Pancreas (tissue), 10 donors: Measurements from ENCODE around the gene PARD3B. TPM values are rescaled to one million over a fixed set of nuclear protein-coding genes. Genes with fewer than 3 reads are reported as not detected.

Experiments used
- ATAC-seq, 4 donors: fragments of 200-7000 bp; cut with Tn5 transposase; one replicate each; pipeline versions ENCODE4 v1.8.0 to v1.9.1; 2020; ENCODE audit warnings: mild to moderate bottlenecking in 4 of 4, moderate library complexity in 4 of 4
- DNase-seq, 6 donors: peaks; one replicate each; pipeline ENCODE4 v3.0.0-alpha.2; 2020
- FAIRE-seq: peaks from 2 replicates; lab custom pipeline; 2012; peaks lifted over from hg19 to GRCh38; lab: Jason Lieb, UNC
- H3K27ac ChIP-seq, 4 donors: fragments of 200-600 bp; sonication (generic); 1 replicate in 3 of 4; 2 replicates in 1 of 4; pipeline versions ENCODE4 v1.5.0 to v1.8.0; 2020
- H3K27me3 ChIP-seq, 4 donors: fragments of 200-600 bp; one replicate each; pipeline ENCODE4 v1.8.0; 2021
- H3K36me3 ChIP-seq, 3 donors: fragments of 200-600 bp; sonication (generic) in 1 of 3; one replicate each; pipeline versions ENCODE4 v1.5.0 to v1.8.0; 2020 to 2021
- H3K4me1 ChIP-seq, 3 donors: fragments of 200-600 bp; one replicate each; pipeline ENCODE4 v1.8.0; 2021
- H3K4me3 ChIP-seq, 4 donors: fragments of 200-600 bp; sonication (generic) in 2 of 4; one replicate each; pipeline versions ENCODE4 v1.5.0 to v1.8.0; 2020 to 2021
- H3K9me3 ChIP-seq, 4 donors: fragments of 200-600 bp; one replicate each; pipeline ENCODE4 v1.8.0; 2021
- whole genome bisulfite sequencing, 2 donors: extraction: QIAGEN DNeasy Blood & Tissue Kit; methylation state at CpG; one replicate each; pipeline ENCODE4 v1.1.7; 2013; 5-methylcytosine and 5-hydroxymethylcytosine counted together
- intact Hi-C, 3 donors: fragments of 100-400 bp; cut with DNase I; formaldehyde crosslinking; loops; one replicate each; pipeline versions ENCODE4 v1.11.1 to v1.14.2; 2022
- polyA plus RNA-seq, 2 donors: library from polyadenylated mRNA; stranded (reverse); fragments of 200-250 nt; gene quantifications; one replicate each; pipeline ENCODE4 v1.2.3, GENCODE V29; 2013
- total RNA-seq, 6 donors: library from RNA; stranded (reverse); fragmentation: NEBNext Ultra II Directional in 4 of 6; extraction: Animal tissue kit (Norgen Biotek cat#: 25700) in 4 of 6; gene quantifications; one replicate each; pipeline versions ENCODE4 v1.2.1 to v1.2.4, GENCODE V29; 2021 to 2023
- TF ChIP-seq, protein P1 (sequence below), 4 donors: fragments of 200-600 bp; sonication (generic) in 3 of 4; IDR thresholded peaks; one replicate each; pipeline versions ENCODE4 v1.5.0 to v1.8.0; 2021; ENCODE audit warnings: antibody characterized with exemption in 4 of 4
- donor health status: healthy with polysubstance abuse.
- donor health status: DM: no; HTN: no; CAD: no; lungs with moderate emphysema.
- donor health status: DM: no; HTN: no; CAD: no.
- donor health status: control.
- donor health status: control.
- donor health status: Bipolar disorder and iron deficiency.
- donor health status: DM: yes; HTN: yes; CAD: no.
- donor health status: DM: no; HTN: no; CAD: no.
- donor health status: DM: no; HTN: no; CAD: no.
- donor health status: DM: yes; HTN: yes; CAD: no.

Gene PARD3B
- total and polyA plus RNA-seq, 8 donors = 2.8 to 21.5 (median 12.7) TPM

DNA sequence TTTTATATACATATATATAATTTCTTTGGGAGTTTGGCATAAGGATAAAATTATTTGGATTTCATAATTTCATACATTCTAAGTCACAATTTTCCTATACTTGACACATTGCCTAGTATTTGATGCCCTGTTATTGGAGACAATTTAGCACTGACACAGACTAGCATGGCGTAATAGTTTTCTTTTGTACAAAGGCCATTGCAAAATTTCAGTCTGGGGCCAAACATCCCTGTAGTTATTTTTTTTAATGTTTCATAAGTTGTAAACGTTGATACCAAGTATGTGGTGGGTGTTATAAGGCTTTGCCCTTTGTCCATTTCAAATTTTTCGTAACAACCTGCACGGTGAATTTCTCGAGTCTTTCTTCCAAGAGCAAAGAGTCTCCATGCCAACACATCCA is 1041.4 kb downstream of the PARD3B start:
- intact Hi-C loops = no loop called here
- no peak for DNase-seq
- WGBS, 2 donors = 95 to 96% methylated on average over 5 of the region's 5 CpGs

DNA sequence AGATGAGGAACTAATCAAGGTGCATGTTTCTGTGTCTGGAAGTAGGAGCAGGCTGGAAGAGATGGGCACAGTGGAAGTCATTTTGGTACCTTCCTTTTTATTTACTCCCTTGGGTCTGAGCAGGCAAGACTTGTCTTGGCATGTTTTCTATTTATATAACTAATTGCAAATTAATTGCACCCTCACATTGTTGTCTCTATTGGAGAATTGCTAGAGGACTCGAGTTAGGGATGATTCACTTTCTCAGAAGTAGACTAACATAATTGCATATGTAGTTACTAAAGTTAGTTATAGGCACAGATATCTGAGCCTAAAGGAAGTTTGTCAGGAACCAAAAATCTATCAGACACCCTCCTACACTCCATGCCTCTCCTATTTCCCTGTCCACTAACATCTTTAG is 1044.2 kb downstream of the PARD3B start:
- DNase-seq (no peak), ATAC-seq (no peak), FAIRE-seq (no peak)
- TF ChIP-seq, protein P1, sequence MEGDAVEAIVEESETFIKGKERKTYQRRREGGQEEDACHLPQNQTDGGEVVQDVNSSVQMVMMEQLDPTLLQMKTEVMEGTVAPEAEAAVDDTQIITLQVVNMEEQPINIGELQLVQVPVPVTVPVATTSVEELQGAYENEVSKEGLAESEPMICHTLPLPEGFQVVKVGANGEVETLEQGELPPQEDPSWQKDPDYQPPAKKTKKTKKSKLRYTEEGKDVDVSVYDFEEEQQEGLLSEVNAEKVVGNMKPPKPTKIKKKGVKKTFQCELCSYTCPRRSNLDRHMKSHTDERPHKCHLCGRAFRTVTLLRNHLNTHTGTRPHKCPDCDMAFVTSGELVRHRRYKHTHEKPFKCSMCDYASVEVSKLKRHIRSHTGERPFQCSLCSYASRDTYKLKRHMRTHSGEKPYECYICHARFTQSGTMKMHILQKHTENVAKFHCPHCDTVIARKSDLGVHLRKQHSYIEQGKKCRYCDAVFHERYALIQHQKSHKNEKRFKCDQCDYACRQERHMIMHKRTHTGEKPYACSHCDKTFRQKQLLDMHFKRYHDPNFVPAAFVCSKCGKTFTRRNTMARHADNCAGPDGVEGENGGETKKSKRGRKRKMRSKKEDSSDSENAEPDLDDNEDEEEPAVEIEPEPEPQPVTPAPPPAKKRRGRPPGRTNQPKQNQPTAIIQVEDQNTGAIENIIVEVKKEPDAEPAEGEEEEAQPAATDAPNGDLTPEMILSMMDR (IDR thresholded peaks at IDR 0.05) = no peak
- Histone ChIP-seq H3K4me3 (no peak overlapping the region), H3K27me3 (no peaks in the 10 kb centered on the region), H3K36me3 (no peaks in the 10 kb centered on the region), H3K27ac (no peak overlapping the region), H3K4me1 (no peaks in the 10 kb centered on the region), H3K9me3 (no peaks in the 10 kb centered on the region)
- intact Hi-C loops = no loop called here
- WGBS, 2 donors = 54 to 68% methylated on average over 1 of the region's 1 CpG

More for the DNA sequence above, 1041.4 kb downstream of the PARD3B start:
- no peaks in the 10 kb centered on the region for H3K36me3 ChIP-seq
- no peak overlapping the region for H3K4me3 ChIP-seq
- H3K27me3 ChIP-seq = no peaks in the 10 kb centered on the region
- no peak overlapping the region for H3K27ac ChIP-seq
- no peaks in the 10 kb centered on the region for H3K4me1 ChIP-seq
- TF ChIP-seq, protein P1 (IDR thresholded peaks at IDR 0.05) = no peak
- FAIRE-seq (no peak), ATAC-seq (no peak)
- no peaks in the 10 kb centered on the region for H3K9me3 ChIP-seq

DNA sequence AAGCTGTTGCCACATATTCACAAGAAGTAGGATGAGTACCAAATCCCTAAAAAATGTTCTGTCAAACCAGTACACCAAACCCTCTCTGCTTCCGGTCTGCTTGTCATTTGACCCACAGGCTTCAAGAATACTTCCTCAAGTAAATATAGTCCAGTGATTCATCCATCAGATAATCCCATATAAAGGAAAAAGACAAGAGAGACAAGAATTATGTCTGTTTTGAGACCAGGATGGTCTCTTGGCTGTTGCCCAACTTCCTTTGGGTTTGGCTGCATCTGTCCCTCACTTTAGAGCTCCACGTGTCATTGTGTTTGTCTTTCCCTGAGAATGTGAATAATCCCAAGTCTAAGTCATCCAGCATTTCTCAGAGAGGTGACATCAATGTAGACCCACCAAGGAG is 1045.5 kb downstream of the PARD3B start:
- Histone ChIP-seq H3K4me3 (no peak overlapping the region), H3K27me3 (no peaks in the 10 kb centered on the region), H3K36me3 (no peaks in the 10 kb centered on the region), H3K9me3 (no peaks in the 10 kb centered on the region), H3K4me1 (no peaks in the 10 kb centered on the region), H3K27ac (no peak overlapping the region)
- FAIRE-seq = no peak
- DNase-seq = no peak
- no peak for ATAC-seq
- TF ChIP-seq, protein P1 (IDR thresholded peaks at IDR 0.05) = no peak
- intact Hi-C loops = no loop called here
- 86 to 93% methylated on average over 2 of the region's 2 CpGs for WGBS, 2 donors

DNA sequence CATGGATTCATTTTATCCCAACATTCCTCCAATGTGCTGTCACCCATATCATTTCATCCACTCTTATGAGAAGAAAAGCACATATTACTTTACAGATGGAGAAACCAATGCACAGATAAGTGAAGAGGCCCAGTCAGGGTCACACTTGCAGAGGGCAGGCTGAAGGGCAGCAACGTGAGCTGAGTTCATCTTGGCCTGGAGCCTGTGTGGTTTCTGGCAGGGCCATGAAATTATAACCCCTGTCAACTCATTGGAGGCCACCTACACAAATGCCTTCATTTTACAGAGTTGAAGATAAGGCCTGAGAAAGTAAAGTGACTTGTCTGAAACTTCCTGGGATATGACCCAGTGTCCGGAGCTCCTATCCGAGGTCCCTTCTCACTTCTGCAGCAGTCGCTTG is 1048.6 kb downstream of the PARD3B start:
- Histone ChIP-seq H3K27ac (no peak overlapping the region), H3K9me3 (no peaks in the 10 kb centered on the region), H3K4me3 (no peak overlapping the region), H3K27me3 (no peaks in the 10 kb centered on the region), H3K4me1 (no peaks in the 10 kb centered on the region), H3K36me3 (no peaks in the 10 kb centered on the region)
- DNase-seq (no peak), FAIRE-seq (no peak), ATAC-seq (no peak)
- WGBS, 2 donors = 84 to 89% methylated on average over 4 of the region's 4 CpGs
- TF ChIP-seq, protein P1 (IDR thresholded peaks at IDR 0.05) = no peak
- intact Hi-C loops = no loop called here

DNA sequence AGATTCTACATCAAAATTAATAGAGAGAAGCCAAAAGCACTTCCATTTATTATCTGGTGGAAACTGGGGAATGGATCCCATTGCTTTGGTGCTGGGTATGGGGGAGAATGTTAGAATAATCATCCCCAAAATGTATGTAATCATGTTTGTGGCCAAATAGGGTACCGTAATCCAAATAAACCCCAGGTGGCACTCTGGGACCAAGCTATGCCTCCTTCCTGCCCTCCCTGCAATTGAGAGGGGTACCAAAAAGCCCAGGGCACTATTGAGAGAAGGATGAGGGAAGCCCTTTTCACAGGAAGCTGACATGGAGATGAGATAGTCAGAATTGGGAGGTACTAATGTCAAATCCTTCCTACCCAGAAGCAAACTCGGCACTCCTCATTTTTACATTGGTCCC is 1051.3 kb downstream of the PARD3B start:
- Histone ChIP-seq H3K4me1 (no peaks in the 10 kb centered on the region), H3K27ac (no peak overlapping the region), H3K27me3 (no peaks in the 10 kb centered on the region), H3K4me3 (no peak overlapping the region), H3K9me3 (no peaks in the 10 kb centered on the region), H3K36me3 (no peaks in the 10 kb centered on the region)
- TF ChIP-seq, protein P1 (IDR thresholded peaks at IDR 0.05) = no peak
- no peak for ATAC-seq
- DNase-seq = no peak
- FAIRE-seq = no peak
- WGBS, 2 donors = 93 to 94% methylated on average over 2 of the region's 2 CpGs
- intact Hi-C loops = no loop called here
